Measurements from ENCODE around the gene RNF114. TPM values are rescaled to one million over a fixed set of nuclear protein-coding genes. Genes with fewer than 3 reads are reported as not detected.
A peak's percentile ranks its signal among the peaks of the same experiment; 100 is the strongest.

Gene RNF114
- total RNA-seq, 2 donors from 2014 or later = 101 to 109 TPM

DNA sequence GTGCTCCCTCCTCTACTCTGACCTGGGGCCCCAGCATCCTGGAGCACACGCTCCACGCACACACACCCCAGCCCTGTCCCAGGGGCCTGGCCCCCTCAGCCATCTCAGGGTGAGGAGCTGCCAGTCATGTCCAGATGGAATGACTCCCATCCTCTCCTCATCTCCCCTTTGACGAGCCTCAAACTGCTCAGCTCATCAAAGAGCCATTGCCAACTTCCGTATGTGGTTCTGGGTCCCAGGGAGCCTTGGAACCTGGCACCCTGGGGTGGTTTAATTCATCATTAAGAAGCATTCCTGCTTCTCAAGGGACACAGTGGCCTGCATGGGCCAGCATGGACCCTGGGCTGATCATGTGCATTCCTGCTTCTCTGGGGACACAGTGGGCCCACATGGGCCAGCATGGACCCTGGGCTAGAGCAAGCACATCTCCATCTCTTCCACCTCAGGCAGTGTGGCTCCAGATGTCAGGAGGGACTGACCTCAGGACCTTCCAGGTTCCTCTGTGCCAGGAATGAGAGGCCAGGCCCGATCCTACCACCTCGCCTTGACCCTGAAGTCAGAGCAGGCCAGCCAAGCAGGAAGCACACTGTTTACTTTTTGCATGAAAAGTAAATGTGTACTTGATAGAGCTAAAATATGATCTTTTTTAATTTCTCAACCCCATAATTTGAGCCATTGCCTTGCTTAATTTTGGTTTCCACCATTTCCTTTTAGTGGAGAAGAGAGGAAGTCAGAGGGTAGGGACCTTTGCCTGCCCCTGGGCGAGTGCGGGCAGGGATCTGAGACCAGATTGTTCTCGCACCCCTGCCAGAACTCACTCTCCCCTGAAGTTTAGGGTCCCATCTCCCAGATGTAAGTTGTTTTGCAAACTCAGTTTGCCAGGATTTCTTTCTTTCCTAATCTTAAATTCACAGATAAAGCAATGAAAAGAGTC is 46.9 kb upstream of the RNF114 start:
- intact Hi-C loops (cut with DNase I) = no loop called here
- Histone ChIP-seq H3K36me3 (no peaks in the 10 kb centered on the region), H3K9me3 (no peaks in the 10 kb centered on the region), H3K4me3 (no peak overlapping the region), H3K27ac (no peak overlapping the region), H3K9ac (ENCODE audit: low read depth in 2 of 2, low read length in 2 of 2) (peak overlapping the region in 1 of 2 donors; percentile 24), H3K4me1 (no peaks in the 10 kb centered on the region), H3K27me3 (no peaks in the 10 kb centered on the region)
- no peak for TF ChIP-seq CTCF (IDR thresholded peaks at IDR 0.05)
- DNase-seq = no peak

DNA sequence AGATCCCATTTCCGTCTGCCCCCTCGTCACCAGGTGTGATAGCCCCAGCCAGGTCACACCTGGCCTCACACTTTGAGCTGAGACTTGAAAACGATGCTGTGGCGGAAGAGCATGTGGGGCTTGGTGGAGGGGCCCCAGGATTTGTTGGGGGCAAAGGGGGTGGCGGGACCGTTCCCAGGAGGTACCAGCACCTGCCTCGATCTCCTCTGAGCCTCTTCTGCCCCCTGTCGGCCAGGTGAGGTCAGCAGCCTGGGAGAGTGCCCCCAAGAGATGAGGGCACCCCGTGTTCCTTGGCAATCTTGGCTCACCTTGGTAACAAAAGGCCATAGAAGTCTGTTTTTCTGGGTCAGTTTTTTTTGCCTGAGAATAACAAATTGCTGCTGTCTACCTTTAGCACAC is 46.3 kb upstream of the RNF114 start:
- H3K4me3 ChIP-seq = no peak overlapping the region
- no peak overlapping the region for H3K27ac ChIP-seq
- no peak overlapping the region for H3K9ac ChIP-seq (ENCODE audit: low read depth in 2 of 2, low read length in 2 of 2)
- H3K4me1 ChIP-seq = no peaks in the 10 kb centered on the region
- H3K9me3 ChIP-seq = no peaks in the 10 kb centered on the region
- H3K36me3 ChIP-seq = no peaks in the 10 kb centered on the region
- peak; percentile 29 for TF ChIP-seq CTCF (IDR thresholded peaks at IDR 0.05)
- intact Hi-C loops (cut with DNase I) = no loop called here
- DNase-seq = no peak
- H3K27me3 ChIP-seq = no peaks in the 10 kb centered on the region

DNA sequence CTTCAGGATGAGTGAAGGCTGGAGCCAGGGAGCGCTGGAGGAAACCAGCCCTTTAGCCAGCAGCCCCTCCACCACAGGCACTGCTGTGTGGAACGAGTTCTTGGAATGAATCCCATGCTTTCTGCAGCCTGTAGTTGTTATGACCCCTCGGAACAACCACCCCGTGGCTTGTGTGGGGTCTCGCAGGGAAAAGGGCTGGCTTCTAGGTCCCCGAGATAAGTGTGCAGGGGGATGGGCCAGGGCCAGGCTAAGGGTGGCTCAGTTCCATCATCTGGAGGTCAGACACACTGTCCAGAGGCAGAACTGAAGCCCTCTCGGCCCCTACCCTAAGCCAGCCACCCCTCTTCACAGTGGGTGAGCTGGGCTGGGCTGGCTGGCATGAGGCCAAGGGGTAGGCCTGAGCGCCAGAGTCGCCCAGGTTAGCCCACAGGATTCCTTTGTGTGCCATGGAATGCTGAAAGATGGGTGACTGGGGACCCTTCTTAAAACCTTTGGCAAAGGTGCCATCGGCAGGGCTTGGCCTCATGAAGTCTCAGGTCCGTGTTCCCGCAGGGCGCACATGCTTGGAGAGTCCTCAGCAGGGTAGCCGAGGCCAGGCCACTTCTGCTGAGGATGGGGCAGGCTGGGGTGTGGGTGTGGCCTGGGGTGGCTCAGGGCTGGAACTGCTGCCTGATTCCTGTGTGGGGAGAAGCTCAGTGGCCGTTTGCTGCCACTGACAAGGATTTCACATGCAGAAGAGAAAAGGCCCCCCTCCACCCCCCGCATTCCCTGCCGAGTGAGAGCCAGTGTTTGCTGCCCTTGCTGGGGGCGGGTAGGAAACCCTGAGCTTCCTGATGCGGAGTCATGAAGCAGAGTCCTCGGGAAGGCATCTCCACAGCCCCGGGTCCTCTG is 45.5 kb upstream of the RNF114 start:
- Histone ChIP-seq H3K27ac (no peak overlapping the region), H3K9ac (ENCODE audit: low read depth in 2 of 2, low read length in 2 of 2) (no peak overlapping the region), H3K4me3 (no peak overlapping the region), H3K4me1 (no peaks in the 10 kb centered on the region), H3K9me3 (no peaks in the 10 kb centered on the region), H3K27me3 (no peaks in the 10 kb centered on the region), H3K36me3 (no peaks in the 10 kb centered on the region)
- DNase-seq = no peak
- intact Hi-C loops (cut with DNase I) = no loop called here
- TF ChIP-seq CTCF (IDR thresholded peaks at IDR 0.05) = no peak

DNA sequence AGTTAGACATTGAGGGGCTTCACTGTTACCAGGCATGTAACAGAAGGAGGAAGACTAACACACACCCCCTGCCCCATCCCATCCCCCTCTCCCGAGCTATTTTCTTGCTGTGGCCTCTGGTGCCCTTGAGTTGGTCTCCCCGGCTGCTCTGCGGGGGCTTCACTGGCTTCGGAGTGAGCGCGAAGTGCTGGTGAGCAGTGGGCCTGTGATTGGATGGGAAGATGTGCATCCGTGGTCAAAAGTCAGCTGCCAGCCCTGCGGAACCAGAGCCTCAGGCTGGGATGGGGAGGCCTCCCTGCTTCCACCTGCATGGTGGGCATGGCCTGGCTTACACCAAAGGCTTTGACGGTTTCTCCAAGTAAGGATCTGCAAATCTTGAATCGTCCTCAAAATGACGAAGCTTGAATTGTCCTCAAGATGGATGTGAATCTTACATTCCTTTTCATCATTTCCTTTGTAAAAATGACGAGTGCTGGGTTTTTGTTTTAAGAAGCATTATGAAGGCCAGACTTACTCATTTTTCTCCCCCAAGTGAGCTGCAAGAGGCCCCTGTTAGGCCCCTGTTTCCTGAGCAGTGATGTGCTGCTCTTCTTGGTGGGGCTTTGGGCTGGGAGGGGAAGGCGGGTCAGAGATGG is 44.6 kb upstream of the RNF114 start:
- no peaks in the 10 kb centered on the region for H3K27me3 ChIP-seq
- no peaks in the 10 kb centered on the region for H3K9me3 ChIP-seq
- DNase-seq = no peak
- intact Hi-C loops (cut with DNase I) = no loop called here
- no peaks in the 10 kb centered on the region for H3K4me1 ChIP-seq
- H3K36me3 ChIP-seq = no peaks in the 10 kb centered on the region
- H3K27ac ChIP-seq = no peak overlapping the region
- TF ChIP-seq CTCF (IDR thresholded peaks at IDR 0.05) = no peak
- no peak overlapping the region for H3K4me3 ChIP-seq
- no peak overlapping the region for H3K9ac ChIP-seq (ENCODE audit: low read depth in 2 of 2, low read length in 2 of 2)

DNA sequence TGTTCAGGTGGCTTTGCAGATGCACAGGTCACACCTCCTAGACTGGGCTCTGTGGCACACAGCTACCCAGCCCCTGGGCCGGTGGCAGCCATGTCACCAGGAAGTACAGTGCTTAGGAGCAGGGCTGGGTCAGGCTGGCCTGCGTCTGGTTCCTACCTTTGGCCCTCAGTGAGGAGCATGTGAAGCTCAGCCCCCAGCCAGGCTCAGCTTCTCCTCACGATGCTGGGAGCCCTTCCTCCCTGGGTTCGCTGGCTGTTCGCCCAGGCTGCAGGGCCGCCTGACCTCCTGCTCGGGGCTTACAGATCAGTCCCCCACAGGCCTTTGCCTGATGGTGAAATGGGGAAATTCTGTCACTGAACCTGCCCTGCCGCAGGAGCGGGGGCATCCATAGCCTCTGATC is 43.9 kb upstream of the RNF114 start:
- Histone ChIP-seq H3K9me3 (no peaks in the 10 kb centered on the region), H3K27me3 (no peaks in the 10 kb centered on the region), H3K4me1 (no peaks in the 10 kb centered on the region), H3K9ac (ENCODE audit: low read depth in 2 of 2, low read length in 2 of 2) (no peak overlapping the region), H3K36me3 (no peaks in the 10 kb centered on the region), H3K4me3 (no peak overlapping the region), H3K27ac (no peak overlapping the region)
- no peak for TF ChIP-seq CTCF (IDR thresholded peaks at IDR 0.05)
- intact Hi-C loops (cut with DNase I) = no loop called here
- DNase-seq = no peak

Measured in colonic mucosa (tissue), 4 donors.